ENCODE data around the gene C19orf85.

DNA sequence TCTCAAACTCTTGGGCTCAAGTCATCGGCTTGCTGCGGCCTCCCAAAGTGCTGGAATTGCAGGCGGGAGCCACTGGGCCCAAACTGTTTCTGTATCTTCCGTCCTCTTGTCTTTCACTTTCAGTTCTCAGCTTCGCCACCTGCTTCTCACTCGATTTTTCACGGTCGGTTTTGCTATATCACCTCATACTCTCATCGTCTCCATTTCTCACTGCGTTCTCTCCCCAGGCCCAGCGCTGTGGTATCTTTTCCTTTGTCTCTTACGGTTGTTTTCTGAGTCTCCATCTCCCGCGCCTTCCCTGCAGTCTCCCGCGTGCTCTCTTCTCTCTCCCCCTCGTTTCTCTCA, 38.6 kb upstream of the C19orf85 start:
- no peak for TF ChIP-seq CTCF (IDR thresholded peaks at IDR 0.05)
- TF ChIP-seq EP300 (IDR thresholded peaks at IDR 0.05) = no peak
- TF ChIP-seq POLR2A (IDR thresholded peaks at IDR 0.05) = no peak

Data from suprapubic skin (tissue), 3 donors.